ENCODE measurements around the gene ZBTB16.

The ZBTB16 gene

GRCh38 chr11:114171257-114172054 lies 111.9 kb downstream of the ZBTB16 start:
- no peak for DNase-seq

- DNase-seq: no peak
Measured at GRCh38 chr11:114172055-114172861, 112.7 kb downstream of the ZBTB16 start.

GRCh38 chr11:114172871-114173444 lies 113.4 kb downstream of the ZBTB16 start:
- no peak for DNase-seq

GRCh38 chr11:114173843-114174242 lies 114.3 kb downstream of the ZBTB16 start:
- no peak for DNase-seq

- DNase-seq: no peak
Measured at GRCh38 chr11:114174712-114175495, 115.4 kb downstream of the ZBTB16 start.

- no peak for DNase-seq
Measured at GRCh38 chr11:114175706-114176105, 116.2 kb downstream of the ZBTB16 start.

GRCh38 chr11:114176321-114176720 lies 116.8 kb downstream of the ZBTB16 start:
- DNase-seq: no peak

- DNase-seq: no peak
Measured at GRCh38 chr11:114178656-114179055, 119.1 kb downstream of the ZBTB16 start.

GRCh38 chr11:114179234-114179941 lies 119.9 kb downstream of the ZBTB16 start:
- DNase-seq: no peak

GRCh38 chr11:114180301-114181055 lies 121.0 kb downstream of the ZBTB16 start:
- no peak for DNase-seq

GRCh38 chr11:114181195-114181594 lies 121.7 kb downstream of the ZBTB16 start:
- no peak for DNase-seq

GRCh38 chr11:114181752-114182151 lies 122.2 kb downstream of the ZBTB16 start:
- DNase-seq: no peak

GRCh38 chr11:114182471-114183043 lies 123.0 kb downstream of the ZBTB16 start:
- DNase-seq: no peak

- peak; percentile 7 to 47 (median 29) for DNase-seq
Measured at GRCh38 chr11:114183044-114183511, 123.6 kb downstream of the ZBTB16 start.

- DNase-seq: no peak
Measured at GRCh38 chr11:114185436-114185835, 125.9 kb downstream of the ZBTB16 start.

- DNase-seq: no peak
Measured at GRCh38 chr11:114187173-114187572, 127.7 kb downstream of the ZBTB16 start.

GRCh38 chr11:114188851-114189570 lies 129.5 kb downstream of the ZBTB16 start:
- DNase-seq: no peak

- DNase-seq: no peak
Measured at GRCh38 chr11:114190630-114191029, 131.1 kb downstream of the ZBTB16 start.

- no peak for DNase-seq
Measured at GRCh38 chr11:114191893-114192292, 132.4 kb downstream of the ZBTB16 start.

- no peak for DNase-seq
Measured at GRCh38 chr11:114192841-114193389, 133.4 kb downstream of the ZBTB16 start.

Measured in activated CD4-positive, CD25-positive, alpha-beta regulatory T cell (primary cell).